ENCODE data around the gene ANKRD24. TPM values are rescaled to one million over a fixed set of nuclear protein-coding genes. Genes with fewer than 3 reads are reported as not detected.

The ANKRD24 gene
- total and polyA plus RNA-seq, 2 donors (not counting 3 experiments of a cell fraction or from before 2014, with no cell fraction given): 0.07 to 0.27 TPM

DNA sequence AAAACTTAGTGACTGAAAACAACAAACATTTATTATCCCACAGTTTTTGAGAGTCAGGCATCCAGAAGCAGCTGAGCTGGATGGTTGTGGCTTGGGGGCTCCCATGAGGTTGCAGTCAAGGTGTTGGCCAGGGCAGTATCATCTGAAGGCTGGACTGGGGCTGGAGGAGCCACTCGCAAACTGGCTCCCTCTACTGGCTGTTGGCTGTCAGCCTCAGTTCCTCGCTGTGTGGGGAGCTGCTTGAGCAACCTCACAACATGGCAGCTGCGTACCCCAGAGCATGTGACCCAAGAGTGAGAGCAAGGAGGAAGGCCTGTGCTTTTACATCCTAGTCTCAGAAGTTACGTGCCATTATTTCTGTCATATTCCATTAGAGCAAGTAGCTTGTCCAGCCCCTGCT lies 74.1 kb downstream of the ANKRD24 start:
- Histone ChIP-seq H4K20me1 (replicated peaks; ENCODE audit: control insufficient read depth, extremely low read depth, insufficient read depth, low read length) (no peaks in the 10 kb centered on the region), H3K9me3 (replicated peaks; ENCODE audit: control insufficient read depth, insufficient read depth, low read length) (no peaks in the 10 kb centered on the region), H3K4me1 (ENCODE audit: control insufficient read depth, extremely low read depth, insufficient read depth, low read length) (no peaks in the 10 kb centered on the region), H3K27me3 (ENCODE audit: control insufficient read depth in 2 of 2, insufficient read depth in 2 of 2, low read length in 2 of 2) (no peaks in the 10 kb centered on the region), H3K4me3 (replicated peaks in 1 of 3; ENCODE audit: insufficient read depth in 1 of 3, low read depth in 1 of 3, low read length in 3 of 3) (no peak overlapping the region), H2AFZ (ENCODE audit: low read depth, low read length) (no peak overlapping the region), H3K79me2 (ENCODE audit: control insufficient read depth, insufficient read depth, low read length) (no peaks in the 10 kb centered on the region), H3K9me1 (replicated peaks; ENCODE audit: control insufficient read depth, extremely low read depth, insufficient read depth, low read length) (no peaks in the 10 kb centered on the region), H3K27ac (ENCODE audit: insufficient read depth, low read depth, low read length) (no peak overlapping the region), H3K4me2 (ENCODE audit: insufficient read depth, low read length) (no peak overlapping the region), H3K9ac (replicated peaks; ENCODE audit: extremely low read depth, insufficient read depth, low read length) (no peak overlapping the region), H3K36me3 (ENCODE audit: control insufficient read depth in 2 of 2, extremely low read depth in 1 of 2, insufficient read depth in 2 of 2, low read length in 2 of 2) (peaks cover 10 to 33% of the 10 kb centered on the region in 2 experiments)
- intact Hi-C loops (cut with micrococcal nuclease) (no loop called here), dilution Hi-C loops (cut with MboI; ENCODE audit: extremely low pct_ligation_motif_present, low sequenced_read_pairs) (no loop called here)
- peak in 1 of 2 donors; percentile 12 for TF ChIP-seq CTCF (IDR thresholded peaks at IDR 0.05; ENCODE audit: extremely low read depth in 1 of 2, insufficient read depth in 1 of 2, low read depth in 1 of 2, low read length in 2 of 2)
- TF ChIP-seq, protein P1, sequence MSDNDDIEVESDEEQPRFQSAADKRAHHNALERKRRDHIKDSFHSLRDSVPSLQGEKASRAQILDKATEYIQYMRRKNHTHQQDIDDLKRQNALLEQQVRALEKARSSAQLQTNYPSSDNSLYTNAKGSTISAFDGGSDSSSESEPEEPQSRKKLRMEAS (IDR thresholded peaks at IDR 0.05; ENCODE audit: insufficient read depth, insufficient read length): no peak
- ChIA-PET POLR2A (no interaction called here), CTCF (interaction anchor here (1.1 to 3.7 kb wide), 2 partner anchors 10 to 24 kb away, joined by 3 to 19 read pairs; no protein-coding TSS in a partner anchor)
- no TSS peak for BruUV-seq (replicated peaks)
- DNase-seq (ENCODE audit: low read depth, low spot score): no peak
- no peak for FAIRE-seq

DNA sequence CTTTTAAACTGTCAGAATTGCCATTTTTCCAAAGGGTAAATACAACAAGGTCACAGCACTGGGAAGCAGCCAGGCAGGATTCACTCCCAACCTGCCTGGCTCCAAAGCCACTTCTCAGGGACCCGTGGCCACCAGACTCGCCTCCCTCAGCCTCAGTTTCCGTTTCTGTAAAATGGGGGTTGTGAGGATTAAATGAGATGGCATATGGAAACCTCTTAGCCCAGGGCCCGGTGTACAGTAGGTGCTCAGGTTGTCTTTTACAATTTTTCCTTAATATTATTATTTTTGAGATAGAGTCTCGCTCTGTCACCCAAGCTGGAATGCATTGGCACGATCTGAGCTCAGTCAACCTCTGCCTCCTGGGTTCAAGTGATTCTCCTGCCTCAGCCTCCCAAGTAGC lies 74.5 kb downstream of the ANKRD24 start:
- TF ChIP-seq JUN (IDR thresholded peaks at IDR 0.05; ENCODE audit: borderline replicate concordance, insufficient read depth, insufficient read length, low read depth) (no peak), GATA2 (IDR thresholded peaks at IDR 0.05; ENCODE audit: insufficient read depth, insufficient read length, low read depth, low read length) (no peak), POLR2AphosphoS5 (IDR thresholded peaks at IDR 0.05; ENCODE audit: insufficient read depth, low read depth, low read length) (no peak), EZH2 (IDR thresholded peaks at IDR 0.05; ENCODE audit: borderline replicate concordance, low read depth, low read length, severe bottlenecking) (no peak), FOS (IDR thresholded peaks at IDR 0.05; ENCODE audit: borderline replicate concordance, insufficient read depth, low read length) (no peak), CTCF (IDR thresholded peaks at IDR 0.05; ENCODE audit: extremely low read depth in 1 of 2, insufficient read depth in 1 of 2, low read depth in 1 of 2, low read length in 2 of 2) (no peak), MYC (IDR thresholded peaks at IDR 0.05; ENCODE audit: low read depth, low read length) (no peak), POLR2A (IDR thresholded peaks at IDR 0.05; ENCODE audit: low read depth, low read length) (no peak)
- TF ChIP-seq, protein P1 (IDR thresholded peaks at IDR 0.05; ENCODE audit: insufficient read depth, insufficient read length): no peak
- FAIRE-seq: no peak
- dilution Hi-C loops (cut with MboI; ENCODE audit: extremely low pct_ligation_motif_present, low sequenced_read_pairs) (no loop called here), intact Hi-C loops (cut with micrococcal nuclease) (no loop called here)
- Histone ChIP-seq H4K20me1 (replicated peaks; ENCODE audit: control insufficient read depth, extremely low read depth, insufficient read depth, low read length) (no peaks in the 10 kb centered on the region), H3K27me3 (ENCODE audit: control insufficient read depth in 2 of 2, insufficient read depth in 2 of 2, low read length in 2 of 2) (no peaks in the 10 kb centered on the region), H3K36me3 (ENCODE audit: control insufficient read depth in 2 of 2, extremely low read depth in 1 of 2, insufficient read depth in 2 of 2, low read length in 2 of 2) (peaks cover 10 to 33% of the 10 kb centered on the region in 2 experiments), H2AFZ (ENCODE audit: low read depth, low read length) (no peak overlapping the region), H3K27ac (ENCODE audit: insufficient read depth, low read depth, low read length) (no peak overlapping the region), H3K4me2 (ENCODE audit: insufficient read depth, low read length) (no peak overlapping the region), H3K9ac (replicated peaks; ENCODE audit: extremely low read depth, insufficient read depth, low read length) (no peak overlapping the region), H3K9me1 (replicated peaks; ENCODE audit: control insufficient read depth, extremely low read depth, insufficient read depth, low read length) (no peaks in the 10 kb centered on the region), H3K4me1 (ENCODE audit: control insufficient read depth, extremely low read depth, insufficient read depth, low read length) (no peaks in the 10 kb centered on the region), H3K79me2 (ENCODE audit: control insufficient read depth, insufficient read depth, low read length) (no peaks in the 10 kb centered on the region), H3K9me3 (replicated peaks; ENCODE audit: control insufficient read depth, insufficient read depth, low read length) (no peaks in the 10 kb centered on the region), H3K4me3 (replicated peaks in 1 of 3; ENCODE audit: insufficient read depth in 1 of 3, low read depth in 1 of 3, low read length in 3 of 3) (no peak overlapping the region)
- BruUV-seq (replicated peaks): no TSS peak
- ChIA-PET CTCF (interaction anchor here (3.7 kb wide), 1 partner anchor 10 kb away, joined by 19 read pairs; no protein-coding TSS in a partner anchor), POLR2A (no interaction called here)
- DNase-seq (ENCODE audit: low read depth, low spot score): no peak
